Embryonic facial prominence (tissue), 1 donor: Measurements from ENCODE around the gene SLC2A8.
A peak's percentile ranks its signal among the peaks of the same experiment; 100 is the strongest.

Experiments used
- DNase-seq: peaks from one replicate; pipeline ENCODE4 v3.0.0-alpha.2; 2016; ENCODE audit errors: extremely low spot score

The SLC2A8 gene

DNA sequence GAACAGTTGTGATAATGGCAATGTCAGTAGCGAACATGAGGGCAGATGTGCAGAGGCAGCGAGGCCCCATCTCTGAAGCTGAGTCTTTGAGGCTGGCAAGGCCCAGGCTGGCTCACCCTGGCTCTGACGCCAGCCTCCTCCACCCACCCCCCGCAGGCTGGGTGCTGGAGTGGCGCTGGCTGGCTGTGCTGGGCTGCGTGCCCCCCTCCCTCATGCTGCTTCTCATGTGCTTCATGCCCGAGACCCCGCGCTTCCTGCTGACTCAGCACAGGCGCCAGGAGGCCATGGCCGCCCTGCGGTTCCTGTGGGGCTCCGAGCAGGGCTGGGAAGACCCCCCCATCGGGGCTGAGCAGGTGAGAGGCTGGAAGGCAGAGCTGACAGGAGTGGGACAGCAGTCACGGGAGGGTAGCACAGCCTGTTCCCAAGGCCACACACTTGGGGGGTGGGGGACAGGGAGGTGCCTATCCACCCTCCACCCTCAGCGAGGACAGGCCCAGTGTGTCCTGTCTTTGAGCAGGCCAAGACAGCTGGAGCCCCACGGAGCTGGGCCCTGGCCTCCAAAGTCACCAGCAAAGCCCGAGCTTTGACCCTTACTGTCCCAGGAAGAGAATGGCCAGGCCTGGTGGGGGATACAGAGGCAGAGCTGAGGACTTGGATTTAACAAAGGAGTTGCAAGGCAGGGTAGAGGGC is 5.6 kb downstream of the SLC2A8 start:
- DNase-seq, result no peak

DNA sequence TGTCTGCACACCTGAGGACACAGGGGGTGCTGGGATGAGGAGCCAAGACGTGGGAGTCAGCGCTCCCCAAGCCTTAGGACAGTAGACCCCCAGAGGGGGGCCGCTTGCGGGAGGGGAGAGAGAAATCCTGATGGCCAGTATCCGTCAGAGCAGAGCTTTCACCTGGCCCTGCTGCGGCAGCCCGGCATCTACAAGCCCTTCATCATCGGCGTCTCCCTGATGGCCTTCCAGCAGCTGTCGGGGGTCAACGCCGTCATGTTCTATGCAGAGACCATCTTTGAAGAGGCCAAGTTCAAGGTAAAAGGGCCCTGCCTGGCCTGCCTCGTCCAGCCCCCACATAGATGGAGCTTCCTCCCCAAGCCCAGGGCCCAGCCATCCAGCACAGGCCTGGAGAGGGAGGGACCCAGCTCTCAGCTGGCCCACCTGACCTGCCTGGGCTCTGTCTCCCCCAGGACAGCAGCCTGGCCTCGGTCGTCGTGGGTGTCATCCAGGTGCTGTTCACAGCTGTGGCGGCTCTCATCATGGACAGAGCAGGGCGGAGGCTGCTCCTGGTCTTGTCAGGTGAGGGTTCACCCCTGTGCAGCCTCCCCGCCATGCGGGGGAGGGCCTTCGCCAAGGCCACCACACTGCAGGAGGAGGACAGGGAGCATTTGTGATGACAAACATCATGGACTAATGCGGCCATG is 6.7 kb downstream of the SLC2A8 start:
- no peak for DNase-seq

DNA sequence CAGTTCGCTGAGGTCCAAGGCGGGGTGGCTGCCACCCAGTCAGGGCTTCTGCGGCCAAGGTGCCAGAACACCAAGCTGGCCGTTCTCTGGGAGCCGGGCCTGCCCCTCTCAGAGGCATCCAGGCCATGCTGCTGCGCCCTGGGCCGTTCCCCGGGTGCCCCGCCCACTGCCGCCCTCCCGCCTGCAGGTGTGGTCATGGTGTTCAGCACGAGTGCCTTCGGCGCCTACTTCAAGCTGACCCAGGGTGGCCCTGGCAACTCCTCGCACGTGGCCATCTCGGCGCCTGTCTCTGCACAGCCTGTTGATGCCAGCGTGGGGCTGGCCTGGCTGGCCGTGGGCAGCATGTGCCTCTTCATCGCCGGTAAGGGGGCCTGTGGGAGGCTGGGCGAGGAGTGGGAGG is 7.7 kb downstream of the SLC2A8 start:
- no peak for DNase-seq

DNA sequence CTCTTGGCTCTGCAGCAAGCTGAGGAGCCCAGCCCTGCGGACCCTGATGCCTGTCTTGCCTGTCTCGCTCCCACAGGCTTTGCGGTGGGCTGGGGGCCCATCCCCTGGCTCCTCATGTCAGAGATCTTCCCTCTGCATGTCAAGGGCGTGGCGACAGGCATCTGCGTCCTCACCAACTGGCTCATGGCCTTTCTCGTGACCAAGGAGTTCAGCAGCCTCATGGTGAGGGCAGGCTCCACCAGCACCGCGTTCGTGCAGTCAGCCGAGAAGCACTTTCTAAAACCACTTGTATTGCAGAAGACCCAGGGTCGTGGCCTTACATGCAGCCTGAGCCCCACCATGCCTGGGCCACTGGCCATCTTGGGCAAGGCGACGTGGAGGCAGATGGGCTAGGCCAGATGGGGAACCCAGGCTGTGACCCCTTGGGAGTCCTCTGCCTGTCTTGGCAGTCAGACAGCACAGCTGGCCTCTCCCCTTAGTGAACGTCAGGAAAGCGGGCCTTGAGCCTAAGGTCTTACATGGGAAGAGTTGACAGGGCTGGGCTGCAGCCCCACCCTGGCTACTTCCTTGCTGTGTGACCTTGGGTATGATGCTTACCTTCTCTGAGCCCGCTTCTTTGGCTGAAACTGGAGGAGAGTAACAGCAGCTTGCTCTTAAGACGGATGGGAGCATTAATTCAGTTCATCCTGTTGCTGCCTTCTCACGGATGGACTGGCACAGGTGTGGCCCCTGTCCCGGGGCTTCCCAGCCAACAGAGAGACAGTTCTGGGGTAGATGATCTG is 8.6 kb downstream of the SLC2A8 start:
- DNase-seq, result no peak

DNA sequence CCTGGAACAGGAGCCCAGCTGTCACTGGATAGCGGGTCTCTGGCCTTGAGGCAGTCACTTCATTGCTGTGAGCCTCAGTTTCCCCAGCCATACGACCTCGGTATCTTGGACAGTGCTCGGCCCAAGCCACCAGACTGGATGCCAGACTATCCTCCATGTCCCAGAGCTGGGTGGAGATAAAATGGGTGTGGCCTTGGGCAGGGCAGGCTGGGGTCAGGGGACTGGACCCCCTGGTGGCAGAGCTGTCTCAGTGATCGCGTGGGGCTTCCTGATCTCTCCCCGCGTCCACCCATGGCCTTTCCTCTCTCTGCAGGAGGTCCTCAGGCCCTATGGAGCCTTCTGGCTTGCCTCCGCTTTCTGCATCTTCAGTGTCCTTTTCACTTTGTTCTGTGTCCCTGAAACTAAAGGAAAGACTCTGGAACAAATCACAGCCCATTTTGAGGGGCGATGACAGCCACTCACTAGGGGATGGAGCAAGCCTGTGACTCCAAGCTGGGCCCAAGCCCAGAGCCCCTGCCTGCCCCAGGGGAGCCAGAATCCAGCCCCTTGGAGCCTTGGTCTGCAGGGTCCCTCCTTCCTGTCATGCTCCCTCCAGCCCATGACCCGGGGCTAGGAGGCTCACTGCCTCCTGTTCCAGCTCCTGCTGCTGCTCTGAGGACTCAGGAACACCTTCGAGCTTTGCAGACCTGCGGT is 10.0 kb downstream of the SLC2A8 start:
- no peak for DNase-seq

DNA sequence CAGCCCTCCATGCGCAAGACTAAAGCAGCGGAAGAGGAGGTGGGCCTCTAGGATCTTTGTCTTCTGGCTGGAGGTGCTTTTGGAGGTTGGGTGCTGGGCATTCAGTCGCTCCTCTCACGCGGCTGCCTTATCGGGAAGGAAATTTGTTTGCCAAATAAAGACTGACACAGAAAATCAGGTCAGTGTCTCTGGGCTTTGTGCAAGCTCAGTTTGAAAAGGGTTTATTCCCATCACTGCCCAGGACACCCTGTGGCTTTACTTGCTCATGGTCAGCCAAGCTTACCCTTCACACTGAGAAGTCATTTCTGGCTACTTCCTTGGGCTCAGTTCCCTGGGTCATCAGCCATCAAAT is 10.5 kb downstream of the SLC2A8 start:
- no peak for DNase-seq

DNA sequence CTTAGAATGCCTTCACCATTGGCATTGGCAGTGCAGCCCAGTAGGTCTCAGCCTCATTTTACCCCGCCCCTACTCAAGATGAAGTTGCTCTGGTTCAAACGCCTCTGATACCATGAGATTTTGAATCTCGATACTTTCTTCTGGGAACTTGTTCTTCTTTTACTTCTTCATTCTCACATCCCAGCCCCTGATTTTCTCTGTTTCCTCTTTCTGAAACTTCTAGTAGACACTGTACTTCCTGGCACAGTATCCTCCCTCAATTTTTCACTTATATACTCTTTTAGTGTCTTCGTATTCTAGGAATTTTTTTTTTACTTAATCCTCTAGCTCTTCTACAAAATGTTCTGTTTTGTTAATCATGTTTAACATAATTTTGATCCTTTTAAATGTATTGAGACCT is 14.2 kb downstream of the SLC2A8 start:
- DNase-seq, result no peak

DNA sequence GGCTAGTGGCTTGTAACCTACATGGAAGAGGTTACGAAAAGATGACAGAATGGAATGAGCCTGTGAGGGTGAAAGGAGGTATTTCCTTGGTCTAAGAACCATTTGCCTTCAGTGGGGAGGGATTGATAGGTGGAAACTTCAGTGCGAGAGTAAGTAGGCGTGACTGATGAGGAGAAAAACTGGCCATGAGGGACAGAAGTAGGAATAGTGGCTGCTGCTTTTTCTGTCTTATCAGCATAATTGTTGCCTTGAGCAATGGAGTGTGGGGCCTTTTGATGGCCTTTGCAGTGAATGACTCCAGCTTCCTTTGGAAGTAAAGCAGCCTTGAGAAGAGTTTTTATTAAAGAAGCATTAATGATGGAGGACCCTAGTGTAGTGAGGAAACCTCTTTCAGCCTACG is 18.2 kb downstream of the SLC2A8 start:
- DNase-seq, result no peak

DNA sequence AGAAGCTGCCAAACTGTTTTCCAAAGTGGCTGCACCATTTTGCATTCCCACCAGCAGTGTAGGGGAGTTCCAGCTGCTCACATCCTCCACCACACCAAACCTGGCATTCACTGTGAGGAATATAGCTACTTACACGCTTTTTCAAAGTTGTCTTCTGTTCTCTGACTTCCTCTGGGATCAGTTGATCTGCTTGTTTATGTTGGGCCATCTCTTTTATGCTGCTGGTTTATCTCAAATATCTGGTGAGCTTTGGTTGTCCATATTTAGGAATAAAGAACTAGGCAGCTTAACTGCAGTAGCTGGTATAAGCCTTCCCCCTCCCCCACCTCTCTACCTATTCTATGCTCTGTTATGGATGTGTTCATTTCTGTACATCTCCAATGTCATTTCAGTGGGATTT is 18.7 kb downstream of the SLC2A8 start:
- DNase-seq, result no peak

DNA sequence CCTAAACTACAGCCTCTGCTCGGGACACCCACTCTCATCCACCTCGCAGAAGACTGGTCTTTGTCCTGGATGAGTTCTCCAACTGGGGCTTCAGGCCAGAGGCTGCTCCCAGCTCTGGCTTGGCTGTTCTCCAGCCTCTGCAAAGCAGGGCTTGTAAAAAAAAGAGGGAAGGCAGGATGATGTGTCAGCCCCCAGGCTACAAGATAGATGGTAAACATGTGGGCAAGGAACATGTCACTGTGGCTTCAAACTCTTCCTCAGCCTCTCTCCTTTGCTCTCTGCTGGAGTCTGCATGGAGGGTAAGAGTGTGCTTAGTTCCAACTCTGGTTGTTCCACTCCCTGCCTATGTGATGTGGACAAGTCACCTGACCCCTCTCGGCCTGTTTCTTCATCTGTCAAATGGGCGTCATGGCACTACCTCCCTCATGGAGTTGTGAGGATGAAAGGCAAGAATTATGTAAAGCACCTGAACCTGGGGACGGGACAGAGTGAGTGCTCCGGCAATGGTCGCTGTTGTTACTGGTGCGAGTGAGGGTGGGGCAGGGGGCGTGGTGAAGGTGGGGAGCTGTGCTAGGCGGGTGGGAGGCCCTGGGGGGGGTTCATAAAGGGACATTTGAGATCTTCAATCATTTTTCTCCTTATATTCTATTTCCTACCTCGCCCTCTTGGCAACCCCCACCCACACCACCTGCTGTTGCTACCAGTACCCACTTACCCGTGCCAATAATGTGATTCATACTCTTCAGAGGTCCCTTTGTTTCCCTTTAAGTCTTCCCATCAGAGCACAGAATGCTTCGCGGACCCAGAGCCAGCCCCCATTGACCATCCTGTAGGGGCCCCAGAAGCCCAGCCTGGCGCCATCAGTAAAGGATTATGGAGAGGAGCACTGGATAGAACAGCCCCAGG is 20.4 kb downstream of the SLC2A8 start:
- DNase-seq, result no peak

DNA sequence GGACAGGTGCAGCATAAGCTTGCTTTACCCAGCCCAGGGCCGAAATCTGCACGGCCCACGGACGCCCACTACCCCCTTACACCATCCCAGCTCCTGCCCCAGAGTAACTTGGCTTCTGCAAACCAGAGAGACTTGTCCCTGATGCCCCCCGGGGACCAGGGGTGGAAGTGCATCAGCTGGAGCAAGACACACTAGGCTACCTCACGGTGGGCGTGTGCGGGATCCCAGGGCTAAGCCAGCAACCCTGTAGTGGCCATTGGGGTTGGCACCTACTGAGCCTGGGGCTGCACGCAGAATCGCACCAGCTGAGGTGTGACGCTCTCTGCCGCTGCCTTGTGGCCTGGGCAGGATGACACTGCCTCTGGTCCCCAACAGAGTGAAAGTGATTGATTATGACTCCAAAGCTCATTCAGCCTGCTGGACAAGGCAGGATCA is 21.1 kb downstream of the SLC2A8 start:
- DNase-seq, result no peak

DNA sequence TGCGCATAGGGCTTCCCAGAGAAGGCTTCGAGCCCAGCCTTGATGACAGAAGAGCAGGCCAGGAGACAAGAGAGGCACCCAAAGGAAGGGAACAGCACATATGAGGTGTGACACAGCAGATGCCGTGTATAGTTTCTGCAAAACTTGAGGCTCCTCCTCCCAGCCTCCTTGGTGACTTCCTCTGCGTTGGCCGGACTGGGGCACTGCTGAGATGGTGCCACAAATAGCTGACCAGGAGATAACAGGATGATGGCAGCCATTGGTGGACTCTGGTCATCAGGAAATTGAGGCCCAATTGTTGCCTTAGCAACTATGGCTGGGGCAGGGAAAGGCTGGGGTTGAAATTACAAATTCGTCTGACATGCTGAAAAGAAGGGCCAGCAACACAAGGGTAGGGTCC is 22.4 kb downstream of the SLC2A8 start:
- no peak for DNase-seq

DNA sequence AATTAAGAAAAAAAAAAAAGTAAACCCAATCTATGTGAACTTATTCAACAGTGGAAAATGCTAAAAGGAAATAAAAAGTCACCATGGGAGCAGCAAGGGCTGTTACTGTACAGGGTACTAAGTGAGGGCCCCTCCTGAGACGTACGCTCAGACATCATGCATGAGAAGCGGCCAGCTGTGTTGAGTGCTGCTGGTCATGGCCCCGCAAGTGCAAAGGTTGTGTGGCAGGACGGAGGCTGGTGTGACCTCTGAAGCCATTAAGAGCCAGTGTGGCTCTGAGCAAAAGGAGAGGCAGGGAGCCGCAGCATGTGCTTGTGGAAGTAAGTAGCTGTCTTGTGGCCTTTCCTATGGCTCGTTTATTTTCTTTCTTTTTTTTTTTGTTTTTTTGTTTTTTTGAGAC is 24.1 kb downstream of the SLC2A8 start:
- DNase-seq, result no peak

DNA sequence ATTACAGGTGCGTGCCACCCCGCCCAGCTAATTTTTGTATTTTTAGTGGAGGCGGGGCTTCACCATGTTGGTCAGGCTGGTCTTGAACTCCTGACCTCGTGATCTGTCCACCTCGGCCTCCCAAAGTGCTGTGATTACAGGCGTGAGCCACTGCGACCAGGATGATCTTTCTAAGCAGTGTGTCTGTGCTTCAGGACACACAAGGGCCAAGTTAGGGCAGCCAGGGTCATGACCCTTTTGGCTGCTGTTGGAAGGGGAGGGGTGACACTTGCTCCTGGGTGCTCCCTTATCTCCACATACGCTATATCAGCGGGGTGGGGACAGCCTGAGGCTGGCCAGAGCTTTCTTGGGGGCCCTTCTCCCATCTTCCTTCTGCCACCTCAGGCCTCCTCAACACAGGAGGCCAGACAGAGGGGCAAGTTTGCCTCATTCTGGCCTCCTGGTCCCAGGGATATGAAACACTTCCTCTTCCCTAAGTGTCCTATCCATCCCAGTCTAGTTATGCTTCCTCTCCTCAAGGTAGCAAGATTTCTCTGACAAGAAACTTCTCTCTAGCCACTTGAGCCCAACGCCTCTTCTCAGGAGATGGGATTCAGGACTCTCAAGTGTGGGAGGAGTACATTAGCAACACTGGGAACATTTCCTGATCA is 25.3 kb downstream of the SLC2A8 start:
- DNase-seq, result no peak

DNA sequence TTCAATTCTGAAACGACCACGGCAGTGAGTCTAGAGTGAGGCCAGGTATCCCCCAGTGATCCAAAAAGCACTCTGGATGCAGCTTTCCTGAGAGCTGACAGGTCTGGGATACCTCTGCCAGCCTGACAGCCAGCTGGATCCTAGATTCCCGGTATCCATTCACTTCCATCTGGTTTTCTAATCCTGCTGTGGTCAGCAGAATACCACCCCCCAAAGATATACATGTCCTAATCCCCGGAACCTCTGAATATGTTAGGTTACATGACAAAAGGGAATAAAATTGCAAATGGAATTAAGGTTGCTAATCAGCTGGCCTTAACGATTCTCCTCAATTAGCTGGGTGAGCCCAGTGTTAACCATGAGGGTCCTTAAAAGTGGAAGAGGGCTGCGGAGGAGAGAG is 25.8 kb downstream of the SLC2A8 start:
- DNase-seq, result no peak

DNA sequence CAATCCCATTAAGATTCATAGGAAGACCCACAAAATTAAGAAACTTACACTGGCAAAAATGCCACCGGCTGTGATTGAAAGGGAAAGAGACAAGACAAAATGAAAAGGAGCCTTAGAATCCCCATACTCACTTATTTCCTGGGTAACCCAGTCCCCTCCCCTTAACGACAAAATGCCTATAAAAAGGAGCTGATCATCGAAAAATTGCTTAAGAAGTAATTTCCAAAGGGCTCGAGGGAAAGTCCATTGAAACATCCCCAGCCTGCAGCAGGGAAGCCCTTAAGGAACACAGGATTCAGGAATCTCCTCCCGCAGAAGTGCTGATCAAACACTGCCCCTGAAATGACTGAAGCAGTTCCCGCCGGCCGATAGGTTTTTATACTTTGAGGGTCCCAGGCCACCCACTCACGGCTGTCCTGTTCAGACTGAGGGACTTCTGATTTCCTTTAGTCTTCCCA is 26.5 kb downstream of the SLC2A8 start:
- DNase-seq, result no peak

DNA sequence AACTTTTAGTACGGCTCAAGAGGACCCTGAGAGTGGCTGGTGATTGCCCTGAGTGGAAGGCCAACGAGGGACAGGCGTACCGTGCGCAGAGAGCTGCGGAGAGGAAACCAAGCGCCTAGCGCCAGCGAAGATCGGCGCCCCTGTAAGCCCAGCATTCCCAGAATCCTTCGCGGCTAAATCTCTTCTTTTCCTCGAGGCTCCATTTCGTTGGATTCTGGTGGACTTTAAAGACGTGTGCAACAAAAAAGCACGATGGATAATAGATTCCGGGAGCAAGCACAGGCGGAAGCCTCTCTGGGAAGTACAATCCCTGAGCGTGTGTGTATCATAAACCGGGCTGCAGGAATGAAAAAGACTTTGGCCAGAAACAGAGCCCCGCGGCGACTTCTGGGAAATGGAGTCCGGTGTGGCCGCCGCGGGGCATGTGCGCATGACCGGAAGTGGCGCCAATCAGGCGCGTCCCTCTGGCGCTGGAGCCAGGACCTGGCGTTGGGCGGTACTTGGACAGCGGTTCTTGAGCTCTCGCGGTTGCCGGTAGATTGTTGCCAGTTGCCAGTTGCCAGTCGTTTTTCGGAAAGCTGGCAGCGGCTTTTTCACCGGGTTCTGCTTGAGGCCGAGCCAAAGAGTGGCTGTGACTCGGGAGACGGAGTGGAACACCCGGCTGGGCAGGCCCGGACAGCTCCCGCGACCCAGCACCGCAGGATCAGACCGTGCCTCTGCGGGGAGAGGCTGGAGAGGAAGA is 27.1 kb downstream of the SLC2A8 start, which contains the start of gene ZNF79:
Gene ZNF79 (plus strand): TSS at position 449 of the 742 bp plus-strand sequence. CDS start 406 bp downstream, outside the sequence.
- DNase-seq, result peak; percentile 80

DNA sequence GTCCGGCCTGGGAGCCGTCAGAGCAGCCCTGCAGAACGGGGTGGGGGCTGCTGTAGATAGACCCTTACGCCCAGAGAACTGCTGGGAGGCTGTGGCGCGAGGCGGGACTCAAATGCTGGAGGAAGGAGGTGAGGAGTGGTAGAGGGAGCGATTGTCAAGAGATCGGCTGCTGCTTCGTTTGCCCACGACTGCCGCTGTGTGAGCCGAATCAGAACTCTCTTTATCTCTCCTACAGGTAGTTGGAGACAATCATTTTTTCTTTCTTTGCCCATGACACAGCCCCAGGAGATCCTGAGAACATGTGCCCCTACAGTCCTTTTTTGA is 27.7 kb downstream of the SLC2A8 start:
- no peak for DNase-seq

DNA sequence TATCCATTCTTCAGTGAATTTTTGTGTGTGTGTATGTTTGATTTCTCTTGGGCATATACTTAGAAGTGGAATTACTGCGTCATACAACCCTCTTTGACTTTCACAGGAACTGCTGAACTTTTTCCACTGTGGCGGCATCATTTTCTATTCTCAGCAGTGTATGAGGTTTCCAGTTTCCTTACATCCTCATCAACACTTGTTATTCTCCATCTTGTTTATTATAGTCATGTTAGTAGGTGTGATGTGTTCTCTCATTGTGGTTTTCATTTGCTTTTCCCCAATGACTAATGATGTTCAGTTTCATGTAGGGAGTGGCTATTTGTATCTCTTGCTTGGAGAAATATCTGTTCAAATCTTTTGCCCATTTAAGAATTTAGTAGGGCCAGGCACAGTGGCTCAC is 29.8 kb downstream of the SLC2A8 start:
- DNase-seq, result no peak

DNA sequence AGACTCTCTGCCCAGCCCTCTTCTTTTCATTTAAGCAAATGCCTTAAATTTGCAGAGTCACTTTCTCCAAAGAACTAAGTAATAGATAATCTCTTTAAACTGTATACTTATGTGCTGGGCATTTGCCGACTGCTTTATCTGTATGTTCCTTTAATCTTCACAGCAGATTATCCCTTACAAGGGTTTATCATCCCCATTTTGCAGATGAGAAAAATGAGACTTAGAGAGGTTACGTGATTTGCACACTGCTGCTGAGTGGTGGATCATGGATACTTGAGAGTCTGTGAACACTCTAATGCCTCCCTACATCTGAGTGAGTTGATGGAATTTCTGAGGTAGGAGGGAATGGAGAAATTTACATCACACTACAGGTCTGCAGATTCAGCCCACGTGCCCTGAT is 31.4 kb downstream of the SLC2A8 start:
- no peak for DNase-seq
